ENCODE data around the gene SOHLH1. TPM values are rescaled to one million over a fixed set of nuclear protein-coding genes. Genes with fewer than 3 reads are reported as not detected.

Gene SOHLH1
- total RNA-seq, 1 experiment from 2014 or later, result not detected

DNA sequence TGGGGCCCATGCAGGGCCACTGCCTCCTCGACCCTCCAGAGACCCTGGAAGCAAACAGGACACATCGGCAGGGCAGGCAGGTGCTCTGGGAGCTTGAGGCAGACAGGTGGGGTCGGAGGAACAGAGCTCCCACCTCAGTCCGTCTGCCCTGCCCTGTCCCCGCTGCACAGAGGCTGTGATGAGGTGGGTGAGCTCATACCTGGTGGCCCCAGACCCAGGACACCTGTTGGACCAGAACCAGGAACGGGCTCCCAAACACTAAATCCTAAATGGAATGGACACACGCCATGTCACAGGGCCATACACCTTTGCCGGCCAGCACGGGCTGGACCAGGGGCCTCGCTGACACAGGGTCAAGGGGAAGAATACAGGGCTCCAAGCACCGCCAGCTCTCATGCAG is 5.5 kb downstream of the SOHLH1 start:
- H3K9me3 ChIP-seq (ENCODE audit: low read depth, low read length, poor library complexity, severe bottlenecking), result no peaks in the 10 kb centered on the region
- no peaks in the 10 kb centered on the region for H3K36me3 ChIP-seq (ENCODE audit: insufficient read depth, low read length, poor library complexity, severe bottlenecking)
- CTCF ChIA-PET, result interaction anchor here (1.5 kb wide), 1 partner anchor 27 kb away, joined by 3 read pairs; no protein-coding TSS in a partner anchor
- POLR2A ChIA-PET (ENCODE audit: low non-redundant PET), result no interaction called here
- no peaks in the 10 kb centered on the region for H3K27me3 ChIP-seq (replicated peaks; ENCODE audit: insufficient read depth, low read depth, low read length, poor library complexity)
- peaks cover 4% of the 10 kb centered on the region for H3K4me1 ChIP-seq (ENCODE audit: insufficient read depth, low read length, poor library complexity, severe bottlenecking)
- no peak overlapping the region for H3K27ac ChIP-seq (ENCODE audit: low read depth, low read length, poor library complexity, severe bottlenecking)
- DNase-seq (ENCODE audit: low spot score), result no peak
- TF ChIP-seq EZH2 (IDR thresholded peaks at IDR 0.05; ENCODE audit: borderline replicate concordance, low read depth, low read length, poor library complexity, severe bottlenecking), result no peak
- TF ChIP-seq, protein P1, sequence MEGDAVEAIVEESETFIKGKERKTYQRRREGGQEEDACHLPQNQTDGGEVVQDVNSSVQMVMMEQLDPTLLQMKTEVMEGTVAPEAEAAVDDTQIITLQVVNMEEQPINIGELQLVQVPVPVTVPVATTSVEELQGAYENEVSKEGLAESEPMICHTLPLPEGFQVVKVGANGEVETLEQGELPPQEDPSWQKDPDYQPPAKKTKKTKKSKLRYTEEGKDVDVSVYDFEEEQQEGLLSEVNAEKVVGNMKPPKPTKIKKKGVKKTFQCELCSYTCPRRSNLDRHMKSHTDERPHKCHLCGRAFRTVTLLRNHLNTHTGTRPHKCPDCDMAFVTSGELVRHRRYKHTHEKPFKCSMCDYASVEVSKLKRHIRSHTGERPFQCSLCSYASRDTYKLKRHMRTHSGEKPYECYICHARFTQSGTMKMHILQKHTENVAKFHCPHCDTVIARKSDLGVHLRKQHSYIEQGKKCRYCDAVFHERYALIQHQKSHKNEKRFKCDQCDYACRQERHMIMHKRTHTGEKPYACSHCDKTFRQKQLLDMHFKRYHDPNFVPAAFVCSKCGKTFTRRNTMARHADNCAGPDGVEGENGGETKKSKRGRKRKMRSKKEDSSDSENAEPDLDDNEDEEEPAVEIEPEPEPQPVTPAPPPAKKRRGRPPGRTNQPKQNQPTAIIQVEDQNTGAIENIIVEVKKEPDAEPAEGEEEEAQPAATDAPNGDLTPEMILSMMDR (conservative IDR thresholded peaks at IDR 0.05; ENCODE audit: low read depth, low read length), result no peak
- intact Hi-C loops (cut with micrococcal nuclease; ENCODE audit: unreplicated experiment), result no loop called here
- no peak overlapping the region for H3K4me3 ChIP-seq (ENCODE audit: low read depth, low read length, poor library complexity, severe bottlenecking)
- BruUV-seq (replicated peaks), result no TSS peak

DNA sequence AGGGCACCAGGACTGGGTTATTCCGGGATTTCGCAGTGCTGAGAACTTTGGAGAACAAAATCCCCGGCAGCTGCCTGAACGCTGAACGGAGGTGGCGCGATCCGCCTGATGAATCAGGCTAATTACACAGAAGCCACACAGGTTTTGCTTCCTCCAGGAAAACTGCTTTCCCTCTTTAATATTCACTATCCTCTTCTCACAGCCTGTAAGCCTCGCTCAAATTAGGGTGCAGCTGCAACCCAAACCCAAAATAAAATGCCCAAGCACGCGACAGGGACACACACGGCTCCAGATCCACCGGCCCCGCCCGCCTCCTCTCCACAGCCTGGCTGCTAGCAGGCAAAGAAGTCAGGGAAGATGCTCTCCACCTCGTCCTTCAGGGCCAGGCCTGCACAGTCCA is 6.0 kb downstream of the SOHLH1 start:
- no TSS peak for BruUV-seq (replicated peaks)

DNA sequence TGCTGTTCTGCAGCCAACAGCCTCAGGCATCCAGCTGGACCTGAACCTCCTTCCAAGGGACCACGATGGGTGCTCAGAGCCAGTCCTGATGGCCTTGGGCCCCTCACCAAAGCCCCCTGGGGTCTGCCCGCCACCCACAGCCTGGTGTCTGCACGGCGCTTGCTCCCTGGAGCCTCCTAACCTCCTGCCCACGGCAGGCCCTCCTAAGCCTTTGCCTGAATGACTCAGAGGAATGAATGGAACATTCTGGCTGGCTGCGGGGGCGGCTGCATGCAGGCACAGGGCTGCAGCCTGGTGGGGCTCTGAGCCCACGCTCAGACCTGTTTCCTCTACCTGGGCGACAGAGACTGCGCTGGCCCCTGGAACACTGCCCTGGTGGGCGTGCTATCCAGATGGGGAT is 6.9 kb downstream of the SOHLH1 start:
- no peak for DNase-seq (ENCODE audit: low spot score)
- Histone ChIP-seq H3K36me3 (ENCODE audit: insufficient read depth, low read length, poor library complexity, severe bottlenecking) (no peaks in the 10 kb centered on the region), H3K27ac (ENCODE audit: low read depth, low read length, poor library complexity, severe bottlenecking) (no peak overlapping the region), H3K4me3 (ENCODE audit: low read depth, low read length, poor library complexity, severe bottlenecking) (no peak overlapping the region), H3K4me1 (ENCODE audit: insufficient read depth, low read length, poor library complexity, severe bottlenecking) (peaks cover 4% of the 10 kb centered on the region), H3K27me3 (replicated peaks; ENCODE audit: insufficient read depth, low read depth, low read length, poor library complexity) (no peaks in the 10 kb centered on the region), H3K9me3 (ENCODE audit: low read depth, low read length, poor library complexity, severe bottlenecking) (no peaks in the 10 kb centered on the region)
- intact Hi-C loops (cut with micrococcal nuclease; ENCODE audit: unreplicated experiment), result no loop called here
- POLR2A ChIA-PET (ENCODE audit: low non-redundant PET), result no interaction called here
- CTCF ChIA-PET, result no interaction called here
- no TSS peak for BruUV-seq (replicated peaks)
- TF ChIP-seq, protein P1 (conservative IDR thresholded peaks at IDR 0.05; ENCODE audit: low read depth, low read length), result no peak
- TF ChIP-seq EZH2 (IDR thresholded peaks at IDR 0.05; ENCODE audit: borderline replicate concordance, low read depth, low read length, poor library complexity, severe bottlenecking), result no peak

More for the DNA sequence above, 6.0 kb downstream of the SOHLH1 start:
- intact Hi-C loops (cut with micrococcal nuclease; ENCODE audit: unreplicated experiment), result no loop called here
- TF ChIP-seq EZH2 (IDR thresholded peaks at IDR 0.05; ENCODE audit: borderline replicate concordance, low read depth, low read length, poor library complexity, severe bottlenecking), result no peak
- TF ChIP-seq, protein P1 (conservative IDR thresholded peaks at IDR 0.05; ENCODE audit: low read depth, low read length), result no peak
- no peaks in the 10 kb centered on the region for H3K36me3 ChIP-seq (ENCODE audit: insufficient read depth, low read length, poor library complexity, severe bottlenecking)
- H3K9me3 ChIP-seq (ENCODE audit: low read depth, low read length, poor library complexity, severe bottlenecking), result no peaks in the 10 kb centered on the region
- no peak overlapping the region for H3K4me3 ChIP-seq (ENCODE audit: low read depth, low read length, poor library complexity, severe bottlenecking)
- CTCF ChIA-PET, result interaction anchor here (1.5 kb wide), 1 partner anchor 27 kb away, joined by 3 read pairs; no protein-coding TSS in a partner anchor
- POLR2A ChIA-PET (ENCODE audit: low non-redundant PET), result no interaction called here
- H3K4me1 ChIP-seq (ENCODE audit: insufficient read depth, low read length, poor library complexity, severe bottlenecking), result peaks cover 4% of the 10 kb centered on the region
- H3K27ac ChIP-seq (ENCODE audit: low read depth, low read length, poor library complexity, severe bottlenecking), result no peak overlapping the region
- H3K27me3 ChIP-seq (replicated peaks; ENCODE audit: insufficient read depth, low read depth, low read length, poor library complexity), result no peaks in the 10 kb centered on the region
- DNase-seq (ENCODE audit: low spot score), result no peak

Measured in A673 (cell line).